ENCODE results near the gene EPHB2.
"Not testable (repeated sequence)": the region's sequence is repeated elsewhere in the genome, so short reads cannot be mapped to it uniquely, and the experiment has no call there.

Gene EPHB2

GRCh38 chr1:22676151-22676550 is 34.5 kb upstream of the EPHB2 start:
- not testable (repeated sequence) for H3K9me3 ChIP-seq (ENCODE audit: control insufficient read depth, insufficient read depth, low read depth, low read length); H3K36me3 ChIP-seq (ENCODE audit: control insufficient read depth, insufficient read depth, low read length); H3K4me3 ChIP-seq (ENCODE audit: low read depth, low read length); H3K27me3 ChIP-seq (ENCODE audit: control insufficient read depth, insufficient read depth, low read length); H3K27ac ChIP-seq (ENCODE audit: low read depth, low read length); H3K9ac ChIP-seq (ENCODE audit: low read length); H3K4me1 ChIP-seq (ENCODE audit: control insufficient read depth, insufficient read depth, low read length)

- H3K27me3 ChIP-seq (ENCODE audit: control insufficient read depth, insufficient read depth, low read length), result no peaks in the 10 kb centered on the region
Observed at GRCh38 chr1:22676916-22677583, 33.6 kb upstream of the EPHB2 start.

GRCh38 chr1:22677931-22678896 is 32.4 kb upstream of the EPHB2 start:
- Histone ChIP-seq H3K4me3 (ENCODE audit: low read depth, low read length) (no peak overlapping the region), H3K9ac (ENCODE audit: low read length) (no peak overlapping the region), H3K27me3 (ENCODE audit: control insufficient read depth, insufficient read depth, low read length) (no peaks in the 10 kb centered on the region), H3K36me3 (ENCODE audit: control insufficient read depth, insufficient read depth, low read length) (no peaks in the 10 kb centered on the region), H3K27ac (ENCODE audit: low read depth, low read length) (no peak overlapping the region), H3K4me1 (ENCODE audit: control insufficient read depth, insufficient read depth, low read length) (peaks cover 8% of the 10 kb centered on the region; the same call in 1 of the 2 replicates), H3K9me3 (ENCODE audit: control insufficient read depth, insufficient read depth, low read depth, low read length) (no peaks in the 10 kb centered on the region)

More at GRCh38 chr1:22676916-22677583, 33.6 kb upstream of the EPHB2 start:
- Histone ChIP-seq H3K36me3 (ENCODE audit: control insufficient read depth, insufficient read depth, low read length) (no peaks in the 10 kb centered on the region), H3K27ac (ENCODE audit: low read depth, low read length) (no peak overlapping the region), H3K4me1 (ENCODE audit: control insufficient read depth, insufficient read depth, low read length) (peaks cover 8% of the 10 kb centered on the region; the same call in 1 of the 2 replicates), H3K4me3 (ENCODE audit: low read depth, low read length) (no peak overlapping the region), H3K9me3 (ENCODE audit: control insufficient read depth, insufficient read depth, low read depth, low read length) (no peaks in the 10 kb centered on the region), H3K9ac (ENCODE audit: low read length) (no peak overlapping the region)

- Histone ChIP-seq H3K4me3 (ENCODE audit: low read depth, low read length) (no peak overlapping the region), H3K27ac (ENCODE audit: low read depth, low read length) (no peak overlapping the region), H3K9ac (ENCODE audit: low read length) (no peak overlapping the region), H3K27me3 (ENCODE audit: control insufficient read depth, insufficient read depth, low read length) (no peaks in the 10 kb centered on the region), H3K36me3 (ENCODE audit: control insufficient read depth, insufficient read depth, low read length) (no peaks in the 10 kb centered on the region), H3K4me1 (ENCODE audit: control insufficient read depth, insufficient read depth, low read length) (peaks cover 12% of the 10 kb centered on the region; the same call in 1 of the 2 replicates), H3K9me3 (ENCODE audit: control insufficient read depth, insufficient read depth, low read depth, low read length) (no peaks in the 10 kb centered on the region)
Observed at GRCh38 chr1:22680726-22681125, 29.9 kb upstream of the EPHB2 start.

- Histone ChIP-seq H3K27ac (ENCODE audit: low read depth, low read length) (no peak overlapping the region), H3K9ac (ENCODE audit: low read length) (no peak overlapping the region), H3K9me3 (ENCODE audit: control insufficient read depth, insufficient read depth, low read depth, low read length) (no peaks in the 10 kb centered on the region), H3K4me3 (ENCODE audit: low read depth, low read length) (no peak overlapping the region), H3K4me1 (ENCODE audit: control insufficient read depth, insufficient read depth, low read length) (peaks cover 14% of the 10 kb centered on the region; the same call in 1 of the 2 replicates), H3K36me3 (ENCODE audit: control insufficient read depth, insufficient read depth, low read length) (no peaks in the 10 kb centered on the region), H3K27me3 (ENCODE audit: control insufficient read depth, insufficient read depth, low read length) (no peaks in the 10 kb centered on the region)
Observed at GRCh38 chr1:22681556-22682276, 28.9 kb upstream of the EPHB2 start.

- H3K27ac ChIP-seq (ENCODE audit: low read depth, low read length), result no peak overlapping the region
- H3K9me3 ChIP-seq (ENCODE audit: control insufficient read depth, insufficient read depth, low read depth, low read length), result no peaks in the 10 kb centered on the region
- H3K4me3 ChIP-seq (ENCODE audit: low read depth, low read length), result no peak overlapping the region
- peaks cover 10% of the 10 kb centered on the region; the same call in 1 of the 2 replicates for H3K4me1 ChIP-seq (ENCODE audit: control insufficient read depth, insufficient read depth, low read length)
- H3K36me3 ChIP-seq (ENCODE audit: control insufficient read depth, insufficient read depth, low read length), result no peaks in the 10 kb centered on the region
- H3K27me3 ChIP-seq (ENCODE audit: control insufficient read depth, insufficient read depth, low read length), result no peaks in the 10 kb centered on the region
- H3K9ac ChIP-seq (ENCODE audit: low read length), result no peak overlapping the region
Observed at GRCh38 chr1:22683547-22683946, 27.1 kb upstream of the EPHB2 start.

- Histone ChIP-seq H3K9ac (ENCODE audit: low read length) (no peak overlapping the region), H3K4me3 (ENCODE audit: low read depth, low read length) (no peak overlapping the region), H3K36me3 (ENCODE audit: control insufficient read depth, insufficient read depth, low read length) (no peaks in the 10 kb centered on the region), H3K27me3 (ENCODE audit: control insufficient read depth, insufficient read depth, low read length) (no peaks in the 10 kb centered on the region), H3K27ac (ENCODE audit: low read depth, low read length) (no peak overlapping the region), H3K4me1 (ENCODE audit: control insufficient read depth, insufficient read depth, low read length) (peaks cover 13% of the 10 kb centered on the region; the same call in 1 of the 2 replicates), H3K9me3 (ENCODE audit: control insufficient read depth, insufficient read depth, low read depth, low read length) (no peaks in the 10 kb centered on the region)
Observed at GRCh38 chr1:22685591-22686059, 25.0 kb upstream of the EPHB2 start.

- Histone ChIP-seq H3K9ac (ENCODE audit: low read length) (no peak overlapping the region), H3K27ac (ENCODE audit: low read depth, low read length) (no peak overlapping the region), H3K36me3 (ENCODE audit: control insufficient read depth, insufficient read depth, low read length) (no peaks in the 10 kb centered on the region), H3K4me1 (ENCODE audit: control insufficient read depth, insufficient read depth, low read length) (peaks cover 13% of the 10 kb centered on the region; the same call in 1 of the 2 replicates), H3K9me3 (ENCODE audit: control insufficient read depth, insufficient read depth, low read depth, low read length) (no peaks in the 10 kb centered on the region), H3K4me3 (ENCODE audit: low read depth, low read length) (no peak overlapping the region), H3K27me3 (ENCODE audit: control insufficient read depth, insufficient read depth, low read length) (no peaks in the 10 kb centered on the region)
Observed at GRCh38 chr1:22687191-22687590, 23.4 kb upstream of the EPHB2 start.

- Histone ChIP-seq H3K36me3 (ENCODE audit: control insufficient read depth, insufficient read depth, low read length) (no peaks in the 10 kb centered on the region), H3K9me3 (ENCODE audit: control insufficient read depth, insufficient read depth, low read depth, low read length) (no peaks in the 10 kb centered on the region), H3K27me3 (ENCODE audit: control insufficient read depth, insufficient read depth, low read length) (no peaks in the 10 kb centered on the region), H3K4me1 (ENCODE audit: control insufficient read depth, insufficient read depth, low read length) (peaks cover 13% of the 10 kb centered on the region; the same call in 1 of the 2 replicates), H3K27ac (ENCODE audit: low read depth, low read length) (no peak overlapping the region), H3K9ac (ENCODE audit: low read length) (no peak overlapping the region), H3K4me3 (ENCODE audit: low read depth, low read length) (no peak overlapping the region)
Observed at GRCh38 chr1:22688466-22688865, 22.2 kb upstream of the EPHB2 start.

- Histone ChIP-seq H3K36me3 (ENCODE audit: control insufficient read depth, insufficient read depth, low read length) (no peaks in the 10 kb centered on the region), H3K4me1 (ENCODE audit: control insufficient read depth, insufficient read depth, low read length) (peaks cover 13% of the 10 kb centered on the region; the same call in 1 of the 2 replicates), H3K27me3 (ENCODE audit: control insufficient read depth, insufficient read depth, low read length) (no peaks in the 10 kb centered on the region), H3K4me3 (ENCODE audit: low read depth, low read length) (no peak overlapping the region), H3K9me3 (ENCODE audit: control insufficient read depth, insufficient read depth, low read depth, low read length) (no peaks in the 10 kb centered on the region), H3K27ac (ENCODE audit: low read depth, low read length) (no peak overlapping the region), H3K9ac (ENCODE audit: low read length) (no peak overlapping the region)
Observed at GRCh38 chr1:22689505-22689904, 21.1 kb upstream of the EPHB2 start.
